Left ventricle myocardium inferior (tissue), 1 donor: ENCODE data around the gene COL19A1. TPM values are rescaled to one million over a fixed set of nuclear protein-coding genes. Genes with fewer than 3 reads are reported as not detected.
"Not testable (repeated sequence)": the region's sequence is repeated elsewhere in the genome, so short reads cannot be mapped to it uniquely, and the experiment has no call there.

Source experiments
- DNase-seq: peaks from one replicate; pipeline ENCODE4 v3.0.0-alpha.2; 2020
- H3K27ac ChIP-seq: fragments of 200-600 bp; replicated peaks from 2 replicates; pipeline ENCODE4 v1.8.0; 2021
- H3K27me3 ChIP-seq: fragments of 200-600 bp; 2 replicates; pipeline ENCODE4 v1.8.0; 2021; ENCODE audit warnings: low read depth
- H3K36me3 ChIP-seq: fragments of 200-600 bp; 2 replicates; pipeline ENCODE4 v1.8.0; 2021
- H3K4me1 ChIP-seq: fragments of 200-600 bp; 2 replicates; pipeline ENCODE4 v1.8.0; 2021
- H3K4me3 ChIP-seq: fragments of 200-600 bp; 2 replicates; pipeline ENCODE4 v1.8.0; 2021; ENCODE audit warnings: mild to moderate bottlenecking, moderate library complexity
- H3K9me3 ChIP-seq: fragments of 200-600 bp; replicated peaks from 2 replicates; pipeline ENCODE4 v1.8.0; 2021
- CTCF ChIP-seq: fragments of 200-600 bp; IDR thresholded peaks from 2 replicates; pipeline ENCODE4 v1.8.0; 2021; ENCODE audit warnings: antibody characterized with exemption, mild to moderate bottlenecking, borderline replicate concordance
- intact Hi-C: fragments of 100-400 bp; cut with micrococcal nuclease; formaldehyde crosslinking; loops from one replicate; pipeline ENCODE4 v1.11.0; 2022
- total RNA-seq: library from RNA; stranded (reverse); fragmentation: NEBNext Ultra II Directional; extraction: Animal tissue kit (Norgen Biotek cat#: 25700); gene quantifications from one replicate; pipeline ENCODE4 v1.2.1, GENCODE V29; 2021
- donor health status: DM: no; HTN: yes; CAD: no; lungs with severe emphysema.

The COL19A1 gene
- total RNA-seq, 1 donor from 2014 or later: 1.9 TPM

- no peak for TF ChIP-seq CTCF
- H3K36me3 ChIP-seq: no peaks in the 10 kb centered on the region
- intact Hi-C loops: no loop called here
Measured at GRCh38 chr6:69888482-69889233, 22.3 kb downstream of the COL19A1 start.

GRCh38 chr6:69889234-69889974 lies 23.0 kb downstream of the COL19A1 start:
- H3K36me3 ChIP-seq, intact Hi-C loops, DNase-seq: not testable (repeated sequence)

More at GRCh38 chr6:69888482-69889233, 22.3 kb downstream of the COL19A1 start:
- DNase-seq: no peak
- H3K9me3 ChIP-seq: peaks cover 6% of the 10 kb centered on the region
- H3K4me1 ChIP-seq: no peaks in the 10 kb centered on the region
- no peak overlapping the region for H3K27ac ChIP-seq
- no peak overlapping the region for H3K4me3 ChIP-seq
- no peaks in the 10 kb centered on the region for H3K27me3 ChIP-seq

GRCh38 chr6:69892561-69892960 lies 26.2 kb downstream of the COL19A1 start:
- H3K27me3 ChIP-seq, DNase-seq, intact Hi-C loops, H3K36me3 ChIP-seq, H3K4me3 ChIP-seq, H3K27ac ChIP-seq, H3K4me1 ChIP-seq: not testable (repeated sequence)
- peaks cover 18% of the 10 kb centered on the region for H3K9me3 ChIP-seq

More at GRCh38 chr6:69889234-69889974, 23.0 kb downstream of the COL19A1 start:
- H3K4me1 ChIP-seq, H3K27ac ChIP-seq, H3K9me3 ChIP-seq, H3K27me3 ChIP-seq, H3K4me3 ChIP-seq: not testable (repeated sequence)

- intact Hi-C loops: not testable (repeated sequence)
Measured at GRCh38 chr6:69893266-69893665, 26.9 kb downstream of the COL19A1 start.

GRCh38 chr6:69894578-69895347 lies 28.4 kb downstream of the COL19A1 start:
- intact Hi-C loops: no loop called here
- no peak overlapping the region for H3K4me3 ChIP-seq
- H3K9me3 ChIP-seq: peaks cover 14% of the 10 kb centered on the region
- DNase-seq: no peak
- no peak for TF ChIP-seq CTCF
- no peak overlapping the region for H3K27ac ChIP-seq
- no peaks in the 10 kb centered on the region for H3K36me3 ChIP-seq
- H3K4me1 ChIP-seq: no peaks in the 10 kb centered on the region
- no peaks in the 10 kb centered on the region for H3K27me3 ChIP-seq

More at GRCh38 chr6:69893266-69893665, 26.9 kb downstream of the COL19A1 start:
- H3K4me3 ChIP-seq, H3K36me3 ChIP-seq, H3K4me1 ChIP-seq, H3K27me3 ChIP-seq, H3K27ac ChIP-seq, DNase-seq: not testable (repeated sequence)
- peaks cover 18% of the 10 kb centered on the region for H3K9me3 ChIP-seq

- no peak for DNase-seq
- Histone ChIP-seq H3K9me3 (peaks cover 12% of the 10 kb centered on the region), H3K4me1 (no peaks in the 10 kb centered on the region), H3K4me3 (no peak overlapping the region), H3K36me3 (no peaks in the 10 kb centered on the region), H3K27me3 (no peaks in the 10 kb centered on the region), H3K27ac (no peak overlapping the region)
- no peak for TF ChIP-seq CTCF
- intact Hi-C loops: no loop called here
Measured at GRCh38 chr6:69895396-69895795, 29.0 kb downstream of the COL19A1 start.
